ENCODE results near the gene MTHFD1L. TPM values are rescaled to one million over a fixed set of nuclear protein-coding genes. Genes with fewer than 3 reads are reported as not detected.

Gene MTHFD1L
- total and polyA plus RNA-seq, 4 donors = 7.6 to 34.9 (median 11.0) TPM

GRCh38 chr6:151001387-151002056 lies 136.0 kb downstream of the MTHFD1L start:
- no peak for TF ChIP-seq CTCF (IDR thresholded peaks at IDR 0.05; ENCODE audit: control extremely low read depth, extremely low read depth)
- no peak overlapping the region for H3K4me3 ChIP-seq
- H3K4me1 ChIP-seq (ENCODE audit: control insufficient read depth in 5 of 5, insufficient read depth in 5 of 5, low read length in 5 of 5) = peaks cover 0 to 65% (median 13%) of the 10 kb centered on the region in 5 donors
- no peaks in the 10 kb centered on the region for H3K9me3 ChIP-seq (ENCODE audit: control insufficient read depth in 4 of 4, insufficient read depth in 3 of 4, low read length in 3 of 4)
- H3K27me3 ChIP-seq (ENCODE audit: control insufficient read depth in 3 of 3, insufficient read depth in 3 of 3, low read length in 2 of 3) = no peaks in the 10 kb centered on the region
- H3K9ac ChIP-seq (ENCODE audit: insufficient read depth in 1 of 2, low read length in 2 of 2) = peak overlapping the region in 1 of 2 donors; percentile 27
- ATAC-seq (ENCODE audit: insufficient read depth, low FRiP score) (no peak), DNase-seq (no peak)
- peak overlapping the region in 1 of 2 donors; percentile 24 for H3K27ac ChIP-seq (ENCODE audit: low read depth in 1 of 2, low read length in 1 of 2)
- H3K36me3 ChIP-seq (ENCODE audit: control insufficient read depth in 4 of 4, insufficient read depth in 4 of 4, low read length in 4 of 4) = no peaks in the 10 kb centered on the region
- WGBS, 2 donors = 96 to 97% methylated on average over 5 of the region's 5 CpGs

- no peak for ATAC-seq (ENCODE audit: insufficient read depth, low FRiP score)
- WGBS, 2 donors = 77 to 90% methylated on average over 2 of the region's 2 CpGs
- H3K36me3 ChIP-seq (ENCODE audit: control insufficient read depth in 4 of 4, insufficient read depth in 4 of 4, low read length in 4 of 4) = no peaks in the 10 kb centered on the region
- no peak overlapping the region for H3K4me3 ChIP-seq
- H3K27ac ChIP-seq (ENCODE audit: low read depth in 1 of 2, low read length in 1 of 2) = no peak overlapping the region
- peak in 1 of 3 donors; percentile 89 for DNase-seq
- H3K9ac ChIP-seq (ENCODE audit: insufficient read depth in 1 of 2, low read length in 2 of 2) = peak overlapping the region in 1 of 2 donors; percentile 27
- no peaks in the 10 kb centered on the region for H3K9me3 ChIP-seq (ENCODE audit: control insufficient read depth in 4 of 4, insufficient read depth in 3 of 4, low read length in 3 of 4)
- H3K27me3 ChIP-seq (ENCODE audit: control insufficient read depth in 3 of 3, insufficient read depth in 3 of 3, low read length in 2 of 3) = no peaks in the 10 kb centered on the region
- H3K4me1 ChIP-seq (ENCODE audit: control insufficient read depth in 5 of 5, insufficient read depth in 5 of 5, low read length in 5 of 5) = peaks cover 0 to 68% (median 17%) of the 10 kb centered on the region in 5 donors
- no peak for TF ChIP-seq CTCF (IDR thresholded peaks at IDR 0.05; ENCODE audit: control extremely low read depth, extremely low read depth)
Observed at GRCh38 chr6:151002057-151002450, 136.6 kb downstream of the MTHFD1L start.

- Histone ChIP-seq H3K27me3 (ENCODE audit: control insufficient read depth in 3 of 3, insufficient read depth in 3 of 3, low read length in 2 of 3) (no peaks in the 10 kb centered on the region), H3K9ac (ENCODE audit: insufficient read depth in 1 of 2, low read length in 2 of 2) (peak overlapping the region in 1 of 2 donors; percentile 27), H3K4me3 (no peak overlapping the region), H3K36me3 (ENCODE audit: control insufficient read depth in 4 of 4, insufficient read depth in 4 of 4, low read length in 4 of 4) (no peaks in the 10 kb centered on the region), H3K4me1 (ENCODE audit: control insufficient read depth in 5 of 5, insufficient read depth in 5 of 5, low read length in 5 of 5) (peaks cover 0 to 72% (median 22%) of the 10 kb centered on the region in 5 donors), H3K9me3 (ENCODE audit: control insufficient read depth in 4 of 4, insufficient read depth in 3 of 4, low read length in 3 of 4) (no peaks in the 10 kb centered on the region), H3K27ac (ENCODE audit: low read depth in 1 of 2, low read length in 1 of 2) (no peak overlapping the region)
- TF ChIP-seq CTCF (IDR thresholded peaks at IDR 0.05; ENCODE audit: control extremely low read depth, extremely low read depth) = no peak
- WGBS, 2 donors = 75 to 84% methylated on average over 17 of the region's 17 CpGs
- DNase-seq (peak; percentile 92 to 98 (median 98)), ATAC-seq (ENCODE audit: insufficient read depth, low FRiP score) (peak; percentile 15)
Observed at GRCh38 chr6:151002491-151002935, 137.0 kb downstream of the MTHFD1L start.
